OCI-LY7 (cell line): ENCODE data around the gene IMPA2.

Experiments
- EZH2phosphoT487 ChIP-seq: fragments of 200-600 bp; sonication (generic); IDR thresholded peaks from 2 replicates; pipeline ENCODE4 v1.6.1; 2018; ENCODE audit warnings: low read depth, borderline replicate concordance, mild to moderate bottlenecking, mixed run types, antibody characterized with exemption, low read length, moderate library complexity, mixed read lengths
- TF ChIP-seq, protein P1 (sequence below): fragments of 200-600 bp; sonication (generic); conservative IDR thresholded peaks from 2 replicates; pipeline ENCODE4 v1.5.1; 2014; ENCODE audit warnings: mild to moderate bottlenecking, antibody characterized with exemption, low read length, moderate library complexity, mixed read lengths

DNA sequence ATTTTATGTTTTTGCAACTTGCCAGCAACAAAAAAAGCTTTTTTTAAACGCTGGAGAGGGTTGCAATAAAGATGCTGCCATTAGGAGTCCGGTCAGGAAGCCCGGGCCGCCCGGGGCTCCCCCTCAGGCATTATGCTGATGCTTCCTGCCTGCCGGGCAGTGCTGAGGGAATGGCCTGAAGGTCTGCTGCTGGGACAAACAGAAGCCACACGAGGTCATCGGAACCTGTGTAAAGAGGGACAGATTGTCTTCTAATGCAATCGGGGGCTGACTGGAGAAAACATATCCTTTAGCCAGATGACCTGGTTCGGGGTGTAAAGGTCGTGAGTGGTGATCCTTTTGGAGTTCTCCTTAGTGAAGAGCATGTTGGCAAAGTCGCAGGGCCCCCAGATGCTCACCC, 2.3 kb downstream of the IMPA2 start:
- no peak for TF ChIP-seq EZH2phosphoT487
- TF ChIP-seq, protein P1, sequence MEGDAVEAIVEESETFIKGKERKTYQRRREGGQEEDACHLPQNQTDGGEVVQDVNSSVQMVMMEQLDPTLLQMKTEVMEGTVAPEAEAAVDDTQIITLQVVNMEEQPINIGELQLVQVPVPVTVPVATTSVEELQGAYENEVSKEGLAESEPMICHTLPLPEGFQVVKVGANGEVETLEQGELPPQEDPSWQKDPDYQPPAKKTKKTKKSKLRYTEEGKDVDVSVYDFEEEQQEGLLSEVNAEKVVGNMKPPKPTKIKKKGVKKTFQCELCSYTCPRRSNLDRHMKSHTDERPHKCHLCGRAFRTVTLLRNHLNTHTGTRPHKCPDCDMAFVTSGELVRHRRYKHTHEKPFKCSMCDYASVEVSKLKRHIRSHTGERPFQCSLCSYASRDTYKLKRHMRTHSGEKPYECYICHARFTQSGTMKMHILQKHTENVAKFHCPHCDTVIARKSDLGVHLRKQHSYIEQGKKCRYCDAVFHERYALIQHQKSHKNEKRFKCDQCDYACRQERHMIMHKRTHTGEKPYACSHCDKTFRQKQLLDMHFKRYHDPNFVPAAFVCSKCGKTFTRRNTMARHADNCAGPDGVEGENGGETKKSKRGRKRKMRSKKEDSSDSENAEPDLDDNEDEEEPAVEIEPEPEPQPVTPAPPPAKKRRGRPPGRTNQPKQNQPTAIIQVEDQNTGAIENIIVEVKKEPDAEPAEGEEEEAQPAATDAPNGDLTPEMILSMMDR: no peak
